Common myeloid progenitor, CD34-positive (primary cell): ENCODE data around the gene SPDYC.

Experiments used
- CTCF ChIA-PET: fragments of 350-600 bp; sonication (Branson Sonifier 250); formaldehyde crosslinking; loops from one replicate; lab custom pipeline; 2021; ENCODE audit warnings: antibody characterized with exemption; lab: Charles Lee
- POLR2A ChIA-PET: fragments of 350-600 bp; sonication (Branson Sonifier 250); formaldehyde crosslinking; loops from one replicate; lab custom pipeline; 2021; ENCODE audit warnings: antibody characterized with exemption; lab: Charles Lee
- DNase-seq, 3 donors: peaks; one replicate each; pipeline versions ENCODE4 v3.0.0 to v3.0.0-alpha.2; 2013
- H3K27ac ChIP-seq, 2 experiments: 1 replicate in 1 of 2; 2 replicates in 1 of 2; pipeline ENCODE4 v1.7.0; 2013; ENCODE audit warnings: inconsistent platforms in 2 of 2, low read length in 2 of 2, mild to moderate bottlenecking in 2 of 2, low read depth in 1 of 2, moderate library complexity in 1 of 2; ENCODE audit not compliant: severe bottlenecking in 2 of 2, insufficient read depth in 1 of 2, poor library complexity in 1 of 2
- H3K27me3 ChIP-seq, 5 experiments: replicated peaks in 2 of 5; 1 replicate in 3 of 5; 2 replicates in 2 of 5; pipeline versions ENCODE4 v1.6.1 to v1.7.0; 2013; ENCODE audit warnings: low read length in 4 of 5, mild to moderate bottlenecking in 2 of 5, moderate library complexity in 2 of 5, inconsistent platforms in 1 of 5; ENCODE audit not compliant: insufficient read depth in 5 of 5, control insufficient read depth in 4 of 5
- H3K36me3 ChIP-seq, 4 experiments: 1 replicate in 2 of 4; 2 replicates in 2 of 4; pipeline versions ENCODE4 v1.6.1 to v1.7.0; 2013; ENCODE audit warnings: low read length in 3 of 4, control low read depth in 1 of 4, mild to moderate bottlenecking in 1 of 4; ENCODE audit not compliant: control insufficient read depth in 4 of 4, insufficient read depth in 4 of 4
- H3K4me1 ChIP-seq, 4 experiments: 1 replicate in 3 of 4; 2 replicates in 1 of 4; pipeline versions ENCODE4 v1.6.1 to v1.7.1; 2013; ENCODE audit warnings: low read length in 3 of 4, mild to moderate bottlenecking in 3 of 4, control low read depth in 1 of 4, inconsistent platforms in 1 of 4, moderate library complexity in 1 of 4; ENCODE audit not compliant: control insufficient read depth in 4 of 4, insufficient read depth in 4 of 4; ENCODE audit errors: control extremely low read depth in 1 of 4
- H3K4me3 ChIP-seq, 7 experiments: 1 replicate in 4 of 7; 2 replicates in 3 of 7; pipeline versions ENCODE4 v1.5.1 to v1.7.0; 2013; ENCODE audit warnings: mild to moderate bottlenecking in 7 of 7, low read length in 6 of 7, moderate library complexity in 6 of 7, inconsistent platforms in 2 of 7, low read depth in 2 of 7, control low read depth in 1 of 7; ENCODE audit not compliant: insufficient read depth in 4 of 7, control insufficient read depth in 1 of 7; ENCODE audit errors: extremely low read depth in 1 of 7
- H3K9me3 ChIP-seq, 5 experiments: 1 replicate in 4 of 5; 2 replicates in 1 of 5; pipeline versions ENCODE4 v1.6.1 to v1.7.1; 2013; ENCODE audit warnings: low read length in 4 of 5, mild to moderate bottlenecking in 2 of 5, inconsistent platforms in 1 of 5, low read depth in 1 of 5, moderate library complexity in 1 of 5; ENCODE audit not compliant: control insufficient read depth in 4 of 5, insufficient read depth in 2 of 5; ENCODE audit errors: control extremely low read depth in 1 of 5
- WGBS: methylation state at CpG from one replicate; pipeline ENCODE4 v1.1.5; 2013; ENCODE audit not compliant: insufficient coverage; 5-methylcytosine and 5-hydroxymethylcytosine counted together

Gene SPDYC

DNA sequence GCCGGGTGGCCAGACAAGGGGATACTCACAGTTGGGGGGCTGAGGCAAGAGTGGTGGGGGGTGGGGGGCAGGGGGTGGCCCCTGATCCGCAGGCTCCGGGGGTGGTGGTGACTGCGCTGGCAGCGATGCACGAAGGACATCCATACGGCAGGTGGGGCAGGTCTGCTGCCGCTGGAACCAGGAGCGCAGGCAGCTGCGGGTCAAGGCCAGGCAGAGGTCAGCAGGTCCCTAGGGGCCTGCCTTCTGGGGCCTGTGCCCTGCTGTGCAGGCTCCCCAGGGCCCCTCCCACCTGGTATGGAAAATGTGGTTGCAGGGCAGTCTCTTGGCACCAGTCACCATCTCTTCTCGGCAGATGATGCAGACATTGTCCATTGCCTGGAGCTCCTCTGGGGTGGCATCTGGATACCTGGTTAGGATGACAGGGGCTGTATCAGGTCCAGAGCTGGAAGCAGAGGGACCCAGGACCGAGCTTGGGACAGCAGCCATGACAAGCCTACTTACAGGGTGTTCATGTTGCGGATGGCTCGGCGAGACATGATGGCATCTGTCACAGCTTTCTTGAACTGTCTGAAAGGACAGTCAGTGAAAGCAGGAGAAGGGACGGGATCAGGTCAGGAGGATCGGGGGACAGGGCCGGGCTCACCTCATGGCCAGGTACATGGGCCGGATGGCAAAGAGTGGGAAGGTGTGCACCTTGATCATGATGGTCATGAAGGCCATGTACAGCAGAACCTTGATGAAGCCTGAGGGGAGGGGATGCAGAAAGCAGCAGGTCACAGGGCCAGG lies 39.2 kb upstream of the SPDYC start:
- ChIA-PET CTCF (interaction anchor here (1.3 to 6.7 kb wide), 7 partner anchors 9 to 50 kb away, joined by 3 to 31 read pairs (median 4); partner anchors contain the start of genes CAPN1, FAU, MRPL49 and ZNHIT2), POLR2A (interaction anchor here (0.6 to 4.8 kb wide), 3 partner anchors 9 to 774 kb away, joined by 5 to 37 read pairs (median 5); partner anchors contain the start of genes FAU, MRPL49 and ZNHIT2)
- H3K4me3 ChIP-seq: no peak overlapping the region
- H3K4me1 ChIP-seq: peaks cover 8 to 33% (median 30%) of the 10 kb centered on the region in 4 experiments
- H3K27me3 ChIP-seq: no peaks in the 10 kb centered on the region
- H3K27ac ChIP-seq: no peak overlapping the region
- no peak for DNase-seq
- H3K9me3 ChIP-seq: no peaks in the 10 kb centered on the region
- WGBS: 91% methylated on average over 18 of the region's 19 CpGs
- peaks cover 11 to 69% (median 51%) of the 10 kb centered on the region in 4 experiments for H3K36me3 ChIP-seq

DNA sequence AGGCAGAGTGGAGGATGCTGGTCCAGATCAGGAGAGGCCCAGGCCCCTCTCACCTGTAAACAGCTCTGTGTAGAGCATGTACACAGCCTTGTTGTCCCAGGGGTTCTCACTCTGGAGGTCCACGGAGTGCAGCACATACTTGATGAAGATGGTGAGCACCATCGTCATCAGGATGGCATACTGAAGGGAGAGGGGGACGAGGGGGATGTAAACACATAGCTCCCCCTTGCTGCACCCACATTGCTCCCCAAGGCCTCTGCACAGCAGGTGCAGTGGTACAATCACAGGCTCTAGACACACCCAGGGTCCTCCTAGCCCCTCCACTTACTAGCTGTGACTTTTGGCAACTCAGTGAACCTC lies 38.6 kb upstream of the SPDYC start:
- Histone ChIP-seq H3K9me3 (no peaks in the 10 kb centered on the region), H3K27ac (no peak overlapping the region), H3K4me3 (no peak overlapping the region), H3K4me1 (peaks cover 8 to 38% (median 34%) of the 10 kb centered on the region in 4 experiments), H3K36me3 (peaks cover 11 to 64% (median 49%) of the 10 kb centered on the region in 4 experiments), H3K27me3 (no peaks in the 10 kb centered on the region)
- ChIA-PET POLR2A (interaction anchor here (1.5 to 4.8 kb wide), 2 partner anchors 10 to 13 kb away, joined by 5 to 37 read pairs; partner anchors contain the start of genes FAU, MRPL49 and ZNHIT2), CTCF (interaction anchor here (1.0 to 6.7 kb wide), 7 partner anchors 10 to 50 kb away, joined by 3 to 31 read pairs (median 4); partner anchors contain the start of genes CAPN1, FAU, MRPL49 and ZNHIT2)
- no CpG with 5 or more reads among the region's 3 CpGs for WGBS
- no peak for DNase-seq

DNA sequence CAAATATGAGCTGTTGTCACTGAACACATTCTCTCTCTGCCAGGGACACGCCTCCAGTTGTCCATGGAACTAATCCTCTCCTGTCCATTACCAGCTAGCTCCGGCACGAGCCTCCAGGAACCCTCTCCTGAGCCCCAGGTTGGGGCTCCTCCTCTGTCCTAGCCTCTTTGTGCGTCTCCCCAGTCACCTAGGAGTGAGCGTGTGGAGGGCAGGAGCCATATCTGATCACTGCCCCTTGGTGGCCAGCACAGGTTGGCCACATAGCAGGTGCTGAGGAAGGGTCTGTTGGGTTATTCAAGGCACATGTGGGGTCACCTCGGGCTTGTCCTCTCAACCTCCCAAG lies 38.2 kb upstream of the SPDYC start:
- peaks cover 8 to 40% (median 34%) of the 10 kb centered on the region in 4 experiments for H3K4me1 ChIP-seq
- H3K27ac ChIP-seq: peak overlapping the region in 1 of 2 experiments; percentile 100
- POLR2A ChIA-PET: interaction anchor here (1.5 to 4.8 kb wide), 3 partner anchors 10 to 49 kb away, joined by 5 to 44 read pairs (median 37); partner anchors contain the start of genes CAPN1, FAU, MRPL49 and ZNHIT2
- H3K27me3 ChIP-seq: no peaks in the 10 kb centered on the region
- whole genome bisulfite sequencing: 100% methylated on average over 5 of the region's 6 CpGs
- peak overlapping the region in 2 of 7 experiments; percentile 87 to 97 for H3K4me3 ChIP-seq
- DNase-seq: no peak
- H3K36me3 ChIP-seq: peaks cover 11 to 60% (median 44%) of the 10 kb centered on the region in 4 experiments
- CTCF ChIA-PET: interaction anchor here (1.0 to 6.7 kb wide), 7 partner anchors 10 to 49 kb away, joined by 3 to 31 read pairs (median 4); partner anchors contain the start of genes CAPN1, FAU, MRPL49 and ZNHIT2
- H3K9me3 ChIP-seq: no peaks in the 10 kb centered on the region

- Histone ChIP-seq H3K36me3 (peaks cover 11 to 54% (median 40%) of the 10 kb centered on the region in 4 experiments), H3K4me1 (peaks cover 8 to 40% (median 34%) of the 10 kb centered on the region in 4 experiments), H3K27me3 (no peaks in the 10 kb centered on the region), H3K27ac (peak overlapping the region in 1 of 2 experiments; percentile 100), H3K4me3 (peak overlapping the region in 3 of 7 experiments; percentile 13 to 97 (median 87)), H3K9me3 (no peaks in the 10 kb centered on the region)
- CTCF ChIA-PET: interaction anchor here (1.0 to 6.7 kb wide), 8 partner anchors 11 to 49 kb away, joined by 3 to 31 read pairs (median 6); partner anchors contain the start of genes CAPN1, FAU, MRPL49 and ZNHIT2
- 8% methylated on average over 2 of the region's 10 CpGs for WGBS
- POLR2A ChIA-PET: interaction anchor here (1.5 to 4.8 kb wide), 3 partner anchors 11 to 49 kb away, joined by 5 to 44 read pairs (median 37); partner anchors contain the start of genes CAPN1, FAU, MRPL49 and ZNHIT2
- DNase-seq: peak in 1 of 3 donors; percentile 23
These were observed 37.6 kb upstream of the SPDYC start for GRCh38 chr11:65132238-65132987.

GRCh38 chr11:65132988-65133700 lies 36.9 kb upstream of the SPDYC start:
- Histone ChIP-seq H3K27ac (peak overlapping the region; percentile 100), H3K4me3 (peak overlapping the region; percentile 81 to 97 (median 89)), H3K27me3 (no peaks in the 10 kb centered on the region), H3K36me3 (peaks cover 11 to 48% (median 36%) of the 10 kb centered on the region in 4 experiments), H3K9me3 (no peaks in the 10 kb centered on the region), H3K4me1 (peaks cover 8 to 40% (median 34%) of the 10 kb centered on the region in 4 experiments)
- ChIA-PET CTCF (interaction anchor here (1.0 to 5.6 kb wide), 9 partner anchors 11 to 49 kb away, joined by 3 to 55 read pairs (median 12); partner anchors contain the start of genes CAPN1, FAU, MRPL49 and SPDYC), POLR2A (interaction anchor here (0.6 to 4.8 kb wide), 8 partner anchors 9 to 60 kb away, joined by 3 to 44 read pairs (median 14); partner anchors contain the start of genes CAPN1, FAU, MRPL49 and SPDYC)
- 59% methylated on average over 16 of the region's 18 CpGs for WGBS
- peak in 2 of 3 donors; percentile 52 to 61 for DNase-seq

DNA sequence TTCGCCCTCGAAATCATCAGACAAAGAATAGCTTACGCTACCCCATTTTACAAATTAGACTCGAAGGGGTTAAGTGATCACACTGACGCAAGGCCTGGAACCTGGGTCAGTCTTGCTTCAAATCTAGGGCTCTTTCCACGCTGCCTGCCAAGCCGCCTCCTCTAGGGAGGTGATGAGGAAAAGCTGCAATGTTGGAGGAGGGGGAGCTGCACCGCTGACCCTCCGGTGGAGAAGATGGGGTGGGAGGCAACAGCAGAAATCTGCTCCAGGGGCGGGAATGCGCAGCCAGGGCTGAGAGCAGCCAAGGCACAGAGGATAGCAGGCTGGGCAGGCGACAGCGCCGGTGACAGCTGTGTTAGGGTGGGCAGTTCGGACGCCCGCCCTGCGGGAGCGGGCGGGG lies 36.3 kb upstream of the SPDYC start:
- peak in 1 of 3 donors; percentile 37 for DNase-seq
- no peaks in the 10 kb centered on the region for H3K27me3 ChIP-seq
- ChIA-PET CTCF (interaction anchor here (1.0 to 5.6 kb wide), 8 partner anchors 12 to 48 kb away, joined by 3 to 55 read pairs (median 10); partner anchors contain the start of genes CAPN1, FAU, MRPL49 and SPDYC), POLR2A (interaction anchor here (0.6 to 4.8 kb wide), 8 partner anchors 10 to 61 kb away, joined by 3 to 44 read pairs (median 14); partner anchors contain the start of genes CAPN1, FAU, MRPL49 and SPDYC)
- WGBS: 0% methylated on average over 18 of the region's 20 CpGs
- peaks cover 11 to 42% (median 31%) of the 10 kb centered on the region in 4 experiments for H3K36me3 ChIP-seq
- H3K4me1 ChIP-seq: peaks cover 8 to 40% (median 34%) of the 10 kb centered on the region in 4 experiments
- peak overlapping the region; percentile 81 to 97 (median 89) for H3K4me3 ChIP-seq
- H3K27ac ChIP-seq: peak overlapping the region; percentile 100
- H3K9me3 ChIP-seq: no peaks in the 10 kb centered on the region
